GM18868 (cell line): ENCODE data around the gene WNT3.
"Not testable (repeated sequence)": the region's sequence is repeated elsewhere in the genome, so short reads cannot be mapped to it uniquely, and the experiment has no call there.

ENCODE experiments used
- ATAC-seq: cut with Tn5 transposase; IDR thresholded peaks from one replicate; pipeline ENCODE4 v1.9.1; 2021; ENCODE audit warnings: mild to moderate bottlenecking, moderate library complexity; ENCODE audit not compliant: unreplicated experiment

Gene WNT3

GRCh38 chr17:46815474-46816353 lies 2.8 kb downstream of the WNT3 start:
- no peak for ATAC-seq

GRCh38 chr17:46814446-46814845 lies 4.0 kb downstream of the WNT3 start:
- ATAC-seq = no peak

GRCh38 chr17:46813920-46814319 lies 4.6 kb downstream of the WNT3 start:
- no peak for ATAC-seq

GRCh38 chr17:46812624-46813318 lies 5.7 kb downstream of the WNT3 start:
- ATAC-seq = no peak

DNA sequence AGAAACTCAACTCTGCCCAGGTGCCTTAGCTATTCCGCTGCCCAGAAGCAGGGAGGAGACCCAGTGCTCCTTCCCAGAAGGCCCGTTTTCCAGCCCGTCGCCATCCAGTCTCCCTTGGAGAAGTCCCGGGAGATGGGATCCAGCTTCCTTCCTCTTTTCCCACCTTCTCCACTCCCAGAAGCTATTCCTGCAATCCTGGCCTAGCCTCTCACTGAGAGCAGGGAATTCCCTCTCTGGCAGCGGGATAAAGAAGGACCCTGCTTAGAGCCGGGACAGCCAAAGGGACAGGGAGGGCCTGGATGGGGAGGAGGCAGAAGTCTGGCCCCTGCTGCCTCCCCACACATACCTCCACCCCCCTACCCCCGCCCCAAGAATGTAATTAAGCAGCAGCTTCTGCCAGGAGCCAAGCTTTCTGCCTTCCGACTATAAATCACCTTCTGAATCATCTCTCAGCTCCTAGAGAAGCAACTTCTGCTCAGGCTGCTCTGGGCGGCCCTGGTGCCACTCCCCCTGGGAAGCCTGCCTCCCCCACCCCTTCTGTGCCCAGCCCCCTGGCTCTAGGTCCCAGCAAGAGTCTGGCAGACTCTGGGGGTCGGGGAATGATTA lies 6.4 kb downstream of the WNT3 start:
- no peak for ATAC-seq

GRCh38 chr17:46810837-46811236 lies 7.7 kb downstream of the WNT3 start:
- ATAC-seq = no peak

DNA sequence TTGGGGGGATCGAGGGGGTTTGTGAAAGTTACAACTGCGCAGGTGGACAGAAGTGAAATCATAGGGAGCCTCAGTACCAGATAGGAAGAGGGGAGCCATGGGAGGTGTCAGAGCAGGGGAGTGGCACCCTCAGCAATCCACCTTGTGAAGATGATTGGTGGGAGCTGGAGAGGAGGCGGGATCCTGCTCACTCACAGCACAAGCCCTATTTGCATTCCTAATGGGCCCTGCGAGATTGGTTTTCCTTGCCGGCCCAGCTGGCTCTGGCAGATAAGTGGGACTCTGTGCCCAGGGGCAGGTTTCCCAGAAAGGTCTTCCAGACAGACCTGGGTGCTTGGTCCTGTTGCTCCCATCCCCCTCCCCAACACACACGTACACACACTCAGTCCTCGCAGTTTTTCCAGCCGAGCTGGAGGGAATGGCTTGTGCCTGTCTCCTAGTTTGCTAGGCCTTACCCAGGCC lies 9.4 kb downstream of the WNT3 start:
- no peak for ATAC-seq

- ATAC-seq = no peak
Observed at GRCh38 chr17:46805771-46806170, 12.7 kb downstream of the WNT3 start.

- ATAC-seq = no peak
Observed at GRCh38 chr17:46803544-46803943, 14.9 kb downstream of the WNT3 start.

DNA sequence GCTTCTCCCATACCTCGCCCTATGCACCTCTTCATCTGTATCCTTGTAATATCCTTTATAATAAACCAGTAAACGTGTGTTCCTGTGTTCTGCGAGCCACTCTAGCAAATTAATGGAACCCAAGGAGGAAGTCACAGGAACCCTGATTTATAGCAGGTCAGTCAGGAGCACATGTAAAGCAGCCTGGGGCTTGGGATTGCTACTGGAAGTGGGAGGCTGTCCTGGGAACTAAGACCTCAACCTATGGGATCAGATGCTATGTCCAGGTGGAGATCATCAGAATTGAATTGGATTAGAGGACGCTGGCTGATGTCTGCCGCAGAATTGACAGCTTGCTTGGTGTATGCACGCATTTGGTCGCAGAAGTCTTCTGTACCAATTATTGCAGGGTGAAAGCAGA lies 15.7 kb downstream of the WNT3 start:
- ATAC-seq = no peak

- ATAC-seq = no peak
Observed at GRCh38 chr17:46800573-46800972, 17.9 kb downstream of the WNT3 start.

DNA sequence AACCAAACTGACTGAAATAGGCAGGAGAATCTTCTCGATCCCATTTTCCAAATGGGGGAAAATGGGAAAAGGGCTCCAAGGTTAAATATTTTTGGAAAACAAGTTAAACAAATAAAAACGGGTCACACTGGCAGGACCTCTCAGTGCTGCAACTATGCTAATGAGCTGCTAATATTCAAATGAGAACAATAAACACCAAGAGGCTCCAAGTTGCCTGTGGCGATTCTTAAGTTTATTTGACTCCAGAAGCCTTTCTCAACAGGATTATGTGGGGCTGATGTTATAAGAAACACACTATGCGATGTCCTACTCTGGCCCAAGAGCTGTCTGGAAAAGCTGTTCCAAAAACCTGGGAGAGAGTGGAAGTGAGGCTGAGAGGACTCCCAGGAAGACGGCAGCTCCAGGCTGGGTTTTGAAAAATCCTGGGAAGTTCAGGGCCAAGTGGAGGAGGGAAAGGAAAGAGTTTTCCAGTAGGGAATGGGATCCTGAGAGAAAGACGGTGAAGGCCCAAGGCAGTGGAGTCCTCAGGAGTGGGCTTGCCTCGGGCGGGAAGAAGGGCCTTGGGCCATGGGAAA lies 21.4 kb downstream of the WNT3 start:
- ATAC-seq = no peak

- ATAC-seq = no peak
Observed at GRCh38 chr17:46796524-46796923, 22.0 kb downstream of the WNT3 start.

- ATAC-seq = no peak
Observed at GRCh38 chr17:46796084-46796483, 22.4 kb downstream of the WNT3 start.

DNA sequence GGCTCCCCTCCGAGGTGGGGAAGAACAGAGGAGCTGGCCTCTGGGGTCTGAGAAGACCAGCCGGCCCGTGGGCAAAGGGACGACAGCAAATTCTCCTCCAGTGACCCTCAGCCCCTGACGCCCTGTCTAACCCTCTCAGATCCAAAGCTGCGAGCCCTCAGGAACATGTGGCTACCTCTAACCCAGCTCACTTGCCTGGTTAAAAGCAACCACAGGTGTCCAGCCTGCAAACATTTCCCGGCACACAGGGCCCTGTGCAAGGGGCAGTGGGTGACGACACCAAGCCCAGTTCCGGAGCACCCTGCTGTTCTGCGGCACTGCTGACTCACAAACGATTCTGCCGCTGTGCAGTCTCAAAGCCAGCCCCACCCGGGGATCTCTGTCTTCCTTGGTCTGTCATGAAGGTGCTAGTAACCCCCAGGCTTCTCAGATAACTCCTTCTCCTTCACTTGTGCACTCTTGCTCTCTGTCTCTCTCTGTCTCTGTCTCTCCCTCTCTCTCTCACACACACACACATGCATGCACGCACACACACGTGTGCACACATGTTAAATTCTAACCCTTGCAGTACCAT lies 23.0 kb downstream of the WNT3 start:
- ATAC-seq = no peak

DNA sequence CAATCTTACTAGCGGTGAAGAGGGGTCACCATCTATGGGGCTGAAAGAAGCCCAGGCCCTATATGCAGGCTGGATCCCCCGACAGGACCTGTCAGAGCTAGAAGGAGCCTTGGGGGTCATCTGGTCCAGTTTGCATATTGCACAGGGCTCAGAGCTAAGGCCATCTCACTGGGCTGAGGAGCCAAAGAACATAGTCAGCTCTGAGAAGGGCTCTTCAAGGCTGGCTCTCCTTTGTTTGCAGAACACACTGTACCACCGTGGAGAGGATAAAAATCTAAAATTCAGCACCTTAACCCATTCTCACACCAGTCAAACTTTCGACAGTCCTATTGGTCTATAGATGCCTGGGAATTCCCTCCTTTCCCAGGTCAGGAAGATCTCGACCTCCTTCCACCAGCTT lies 24.2 kb downstream of the WNT3 start:
- ATAC-seq = no peak

DNA sequence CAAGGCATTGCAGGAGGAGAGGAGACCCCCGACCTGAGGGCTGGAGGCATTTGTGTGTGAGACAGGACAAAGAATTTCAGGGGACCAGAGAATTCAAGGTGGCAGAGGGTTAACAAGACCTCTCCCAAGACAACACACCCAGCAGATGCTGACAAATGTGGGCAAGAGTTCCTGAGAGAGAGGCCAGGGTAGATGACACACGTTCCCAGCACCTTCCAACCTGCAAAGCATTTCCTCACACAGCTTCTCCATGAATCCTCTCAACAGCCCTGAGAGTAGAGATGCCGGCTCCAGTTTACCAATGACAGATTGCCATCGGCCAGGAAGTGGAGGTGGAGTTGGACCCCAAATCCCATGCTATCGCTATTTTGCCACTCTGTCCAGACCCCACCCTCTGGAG lies 25.0 kb downstream of the WNT3 start:
- ATAC-seq = no peak

- not testable (repeated sequence) for ATAC-seq
Observed at GRCh38 chr17:46793023-46793422, 25.5 kb downstream of the WNT3 start.

GRCh38 chr17:46792071-46792470 lies 26.4 kb downstream of the WNT3 start:
- ATAC-seq = no peak

GRCh38 chr17:46791531-46791930 lies 27.0 kb downstream of the WNT3 start:
- ATAC-seq = no peak

- ATAC-seq = no peak
Observed at GRCh38 chr17:46790216-46790615, 28.3 kb downstream of the WNT3 start.
